ENCODE data around the gene ZNF610.

DNA sequence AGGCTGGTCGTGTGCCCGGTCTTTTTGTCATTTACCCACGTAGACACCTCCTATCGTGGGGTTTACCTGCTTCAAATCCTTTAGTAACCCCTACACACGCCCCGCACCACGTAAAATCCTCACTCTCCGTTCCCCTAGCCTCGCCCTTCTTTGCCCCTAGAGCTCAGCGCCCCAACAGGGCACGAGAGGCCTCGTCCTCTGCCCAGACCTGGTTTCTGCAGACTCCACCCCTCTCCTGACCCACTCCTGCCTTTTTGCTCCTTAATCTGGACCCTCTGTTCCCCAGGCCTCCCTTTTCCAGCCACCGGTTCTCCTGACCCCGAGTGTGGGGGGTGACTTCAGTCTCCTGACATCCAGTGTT is 62.0 kb downstream of the ZNF610 start:
- TF ChIP-seq GATA3 (IDR thresholded peaks at IDR 0.05; ENCODE audit: low read depth, low read length) = no peak
- TF ChIP-seq GATA2 (IDR thresholded peaks at IDR 0.05; ENCODE audit: low read depth, low read length) = no peak

Data from SH-SY5Y (cell line).